IgD-negative memory B cell (primary cell): Measurements from ENCODE around the gene MEGF11. TPM values are rescaled to one million over a fixed set of nuclear protein-coding genes. Genes with fewer than 3 reads are reported as not detected.
A peak's percentile ranks its signal among the peaks of the same experiment; 100 is the strongest.

Experiments
- H3K27ac Mint-ChIP-seq, 3 donors: one replicate each; pipeline ENCODE4 v1.8.0; 2020 to 2022; ENCODE audit warnings: mild to moderate bottlenecking in 3 of 3, mixed read lengths in 3 of 3, moderate library complexity in 1 of 3
- H3K27me3 Mint-ChIP-seq: one replicate; pipeline ENCODE4 v1.8.0; 2021; ENCODE audit warnings: mixed read lengths
- H3K36me3 Mint-ChIP-seq: one replicate; pipeline ENCODE4 v1.8.0; 2020; ENCODE audit warnings: mild to moderate bottlenecking, mixed read lengths
- H3K4me1 Mint-ChIP-seq, 3 donors: one replicate each; pipeline ENCODE4 v1.8.0; 2020 to 2022; ENCODE audit warnings: mixed read lengths in 3 of 3, mild to moderate bottlenecking in 1 of 3
- H3K4me3 Mint-ChIP-seq, 4 donors: one replicate each; pipeline ENCODE4 v1.8.0; 2020 to 2022; ENCODE audit warnings: mild to moderate bottlenecking in 4 of 4, mixed read lengths in 4 of 4, moderate library complexity in 3 of 4
- H3K9me3 Mint-ChIP-seq, 3 donors: one replicate each; pipeline ENCODE4 v1.8.0; 2020 to 2021; ENCODE audit warnings: mixed read lengths in 3 of 3, mild to moderate bottlenecking in 1 of 3
- polyA plus RNA-seq: library from polyadenylated mRNA; unstranded; fragments of 300-500 nt; fragmentation: Illumina TruSeq; gene quantifications from one replicate; pipeline ENCODE4 v1.2.3, GENCODE V29; 2021

The MEGF11 gene
- polyA plus RNA-seq, 1 donor from 2014 or later, result 0.41 TPM

DNA sequence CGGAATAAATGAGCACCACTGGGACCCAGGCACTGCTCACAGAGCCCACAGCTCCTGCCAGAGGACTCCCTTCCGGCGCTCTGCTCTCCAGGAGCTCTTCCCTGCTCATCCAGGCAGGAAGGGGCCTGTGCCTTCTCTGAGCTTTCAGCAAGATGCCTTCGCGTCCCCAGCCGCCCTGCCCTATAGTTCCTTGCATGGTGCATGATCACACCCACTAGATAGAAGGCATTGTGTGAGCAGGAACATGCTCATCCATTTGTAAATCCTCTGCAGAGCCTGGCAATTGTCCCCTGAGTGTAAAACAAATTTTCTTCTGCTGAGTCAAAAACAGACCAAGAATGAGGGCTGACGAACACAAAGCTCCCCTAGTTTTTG is 181.6 kb downstream of the MEGF11 start:
- Mint-ChIP-seq H3K9me3 (no peaks in the 10 kb centered on the region), H3K4me3 (no peak overlapping the region), H3K27ac (peak overlapping the region in 1 of 3 donors; percentile 40), H3K4me1 (no peaks in the 10 kb centered on the region), H3K36me3 (peaks cover 1% of the 10 kb centered on the region), H3K27me3 (peaks cover 2% of the 10 kb centered on the region)

GRCh38 chr15:66071160-66071920 is 182.2 kb downstream of the MEGF11 start:
- peaks cover 1% of the 10 kb centered on the region for H3K36me3 Mint-ChIP-seq
- peak overlapping the region in 1 of 3 donors; percentile 40 for H3K27ac Mint-ChIP-seq
- H3K27me3 Mint-ChIP-seq, result peaks cover 2% of the 10 kb centered on the region
- no peak overlapping the region for H3K4me3 Mint-ChIP-seq
- H3K9me3 Mint-ChIP-seq, result no peaks in the 10 kb centered on the region
- no peaks in the 10 kb centered on the region for H3K4me1 Mint-ChIP-seq

GRCh38 chr15:66070220-66070934 is 183.2 kb downstream of the MEGF11 start:
- no peak overlapping the region for H3K4me3 Mint-ChIP-seq
- no peaks in the 10 kb centered on the region for H3K4me1 Mint-ChIP-seq
- H3K9me3 Mint-ChIP-seq, result no peaks in the 10 kb centered on the region
- no peak overlapping the region for H3K27ac Mint-ChIP-seq
- no peaks in the 10 kb centered on the region for H3K36me3 Mint-ChIP-seq
- no peaks in the 10 kb centered on the region for H3K27me3 Mint-ChIP-seq

- no peak overlapping the region for H3K4me3 Mint-ChIP-seq
- H3K36me3 Mint-ChIP-seq, result no peaks in the 10 kb centered on the region
- peak overlapping the region in 1 of 3 donors; percentile 10 for H3K27ac Mint-ChIP-seq
- no peaks in the 10 kb centered on the region for H3K4me1 Mint-ChIP-seq
- H3K27me3 Mint-ChIP-seq, result peaks cover 5% of the 10 kb centered on the region
- H3K9me3 Mint-ChIP-seq, result no peaks in the 10 kb centered on the region
Measured at GRCh38 chr15:66069751-66070150, 183.8 kb downstream of the MEGF11 start.

GRCh38 chr15:66068801-66069200 is 184.7 kb downstream of the MEGF11 start:
- Mint-ChIP-seq H3K27ac (no peak overlapping the region), H3K27me3 (peaks cover 6% of the 10 kb centered on the region), H3K9me3 (no peaks in the 10 kb centered on the region), H3K4me3 (no peak overlapping the region), H3K4me1 (no peaks in the 10 kb centered on the region), H3K36me3 (no peaks in the 10 kb centered on the region)

DNA sequence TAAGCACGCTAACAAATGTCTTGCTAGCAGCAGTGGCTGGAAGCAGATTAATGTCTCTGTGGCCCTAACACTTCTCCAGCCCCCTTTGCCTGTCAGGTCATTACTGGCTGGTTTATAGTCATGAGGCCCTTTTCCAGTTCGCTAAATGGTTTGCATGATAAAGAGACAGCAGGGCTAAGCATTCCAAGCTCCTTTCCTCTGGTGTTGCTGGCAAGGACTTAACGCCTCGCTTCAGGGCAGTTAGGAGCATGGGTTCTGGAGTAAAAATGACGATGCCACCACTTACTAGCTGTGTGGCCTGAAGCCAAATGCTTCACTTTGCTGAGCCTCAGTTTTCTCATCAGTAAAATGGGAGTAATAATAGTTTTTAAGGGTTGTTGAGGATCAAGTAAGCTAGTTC is 185.9 kb downstream of the MEGF11 start:
- H3K4me3 Mint-ChIP-seq, result no peak overlapping the region
- H3K27ac Mint-ChIP-seq, result no peak overlapping the region
- peaks cover 0 to 2% (median 0%) of the 10 kb centered on the region in 3 donors for H3K9me3 Mint-ChIP-seq
- H3K4me1 Mint-ChIP-seq, result no peaks in the 10 kb centered on the region
- H3K27me3 Mint-ChIP-seq, result peaks cover 9% of the 10 kb centered on the region
- no peaks in the 10 kb centered on the region for H3K36me3 Mint-ChIP-seq

GRCh38 chr15:66066481-66066880 is 187.1 kb downstream of the MEGF11 start:
- Mint-ChIP-seq H3K27me3 (peaks cover 9% of the 10 kb centered on the region), H3K36me3 (no peaks in the 10 kb centered on the region), H3K27ac (no peak overlapping the region), H3K4me3 (no peak overlapping the region), H3K4me1 (no peaks in the 10 kb centered on the region), H3K9me3 (peaks cover 3 to 4% (median 3%) of the 10 kb centered on the region in 3 donors)

DNA sequence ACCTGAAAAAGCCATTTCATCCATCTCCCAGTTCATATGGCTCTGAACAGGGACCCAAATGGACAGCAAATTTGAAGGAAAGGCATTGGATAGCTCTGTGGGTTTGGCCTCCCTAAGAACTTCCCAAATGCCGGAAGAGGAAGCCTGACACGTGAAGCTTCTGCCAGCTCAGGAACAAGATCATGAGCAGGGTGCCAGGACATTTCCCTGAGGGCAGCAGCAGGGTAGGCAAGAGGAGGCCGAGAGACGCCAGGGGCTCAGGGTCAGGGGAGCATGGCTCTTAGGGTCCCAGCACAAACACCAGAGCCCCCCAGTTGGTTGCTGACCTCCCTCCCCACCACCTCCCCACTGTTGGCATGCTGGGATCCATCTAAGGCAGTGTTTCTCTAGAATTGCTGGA is 187.5 kb downstream of the MEGF11 start:
- peaks cover 9% of the 10 kb centered on the region for H3K27me3 Mint-ChIP-seq
- H3K4me1 Mint-ChIP-seq, result no peaks in the 10 kb centered on the region
- no peaks in the 10 kb centered on the region for H3K36me3 Mint-ChIP-seq
- no peak overlapping the region for H3K27ac Mint-ChIP-seq
- H3K4me3 Mint-ChIP-seq, result no peak overlapping the region
- peaks cover 3 to 4% (median 3%) of the 10 kb centered on the region in 3 donors for H3K9me3 Mint-ChIP-seq

DNA sequence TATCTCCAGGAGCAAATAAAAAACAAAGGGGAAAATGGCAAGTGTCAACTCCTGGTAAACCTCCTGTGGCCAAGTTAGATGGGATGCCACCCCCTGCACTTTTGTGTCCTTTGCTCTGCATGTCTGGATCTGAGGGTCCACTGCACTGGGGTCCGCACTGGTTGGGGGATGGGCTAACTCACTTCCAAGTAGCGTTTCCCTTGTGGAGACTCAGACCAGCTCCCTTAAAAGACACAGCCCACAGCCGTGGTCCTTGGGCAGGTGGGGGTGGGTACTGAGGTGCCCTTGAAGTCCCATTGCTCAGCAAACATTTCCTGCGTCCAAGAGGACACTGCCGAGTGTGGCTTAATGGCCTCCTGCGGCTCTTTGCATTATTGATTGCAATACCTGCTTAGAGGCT is 188.2 kb downstream of the MEGF11 start:
- Mint-ChIP-seq H3K27me3 (peaks cover 12% of the 10 kb centered on the region), H3K4me1 (no peaks in the 10 kb centered on the region), H3K4me3 (no peak overlapping the region), H3K9me3 (peaks cover 3 to 4% (median 3%) of the 10 kb centered on the region in 3 donors), H3K36me3 (peaks cover 4% of the 10 kb centered on the region), H3K27ac (no peak overlapping the region)

GRCh38 chr15:66063147-66063546 is 190.4 kb downstream of the MEGF11 start:
- Mint-ChIP-seq H3K27me3 (peaks cover 17% of the 10 kb centered on the region), H3K4me1 (no peaks in the 10 kb centered on the region), H3K27ac (no peak overlapping the region), H3K4me3 (no peak overlapping the region), H3K36me3 (peaks cover 4% of the 10 kb centered on the region), H3K9me3 (peaks cover 3 to 4% (median 3%) of the 10 kb centered on the region in 3 donors)

DNA sequence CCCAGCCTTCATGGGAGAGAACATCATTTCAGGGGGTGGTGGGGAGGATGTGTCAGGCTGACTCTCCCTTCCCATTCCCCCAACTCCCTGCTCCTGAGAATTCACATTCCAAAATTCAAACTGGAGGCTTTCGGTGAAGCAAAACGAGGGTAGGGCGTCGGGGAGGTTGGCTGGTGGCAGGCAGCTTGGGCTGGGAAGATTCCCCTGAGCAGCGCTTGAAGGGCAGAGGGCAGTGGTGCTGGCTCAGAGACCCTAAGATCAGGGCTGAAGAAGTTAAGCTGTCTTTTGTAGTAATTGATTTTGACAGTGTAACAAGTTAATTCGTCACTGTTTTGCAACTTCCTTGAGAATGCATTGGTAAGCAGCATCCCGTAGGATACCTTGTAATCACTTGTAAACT is 196.5 kb downstream of the MEGF11 start:
- Mint-ChIP-seq H3K9me3 (no peaks in the 10 kb centered on the region), H3K4me3 (no peak overlapping the region)

DNA sequence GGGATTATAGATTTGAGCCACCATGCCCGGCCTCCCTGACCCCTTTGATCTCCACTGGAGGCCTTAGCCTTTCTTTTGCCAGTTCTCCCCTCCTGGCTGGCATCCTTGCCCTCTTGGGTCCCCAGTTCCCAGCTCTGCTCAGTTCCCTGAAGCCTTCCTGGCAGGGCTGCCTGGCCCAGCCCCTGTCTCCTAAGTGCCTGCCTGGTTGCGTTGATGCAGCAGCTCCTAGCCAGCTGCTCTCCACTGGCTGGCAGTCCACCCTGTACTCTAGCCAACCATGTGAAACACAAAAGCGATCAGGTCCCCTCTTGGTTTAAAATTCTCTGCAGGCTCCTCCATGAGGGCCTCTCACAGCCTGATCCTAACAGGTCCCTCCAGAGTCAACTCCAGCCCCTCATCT is 199.6 kb downstream of the MEGF11 start:
- Mint-ChIP-seq H3K9me3 (no peaks in the 10 kb centered on the region), H3K27me3 (peaks cover 6% of the 10 kb centered on the region), H3K27ac (no peak overlapping the region), H3K4me3 (no peak overlapping the region), H3K4me1 (no peaks in the 10 kb centered on the region), H3K36me3 (no peaks in the 10 kb centered on the region)

More for the DNA sequence above, 196.5 kb downstream of the MEGF11 start:
- peaks cover 11% of the 10 kb centered on the region for H3K27me3 Mint-ChIP-seq
- no peak overlapping the region for H3K27ac Mint-ChIP-seq
- peaks cover 4% of the 10 kb centered on the region for H3K36me3 Mint-ChIP-seq
- no peaks in the 10 kb centered on the region for H3K4me1 Mint-ChIP-seq

GRCh38 chr15:66051833-66052232 is 201.7 kb downstream of the MEGF11 start:
- no peak overlapping the region for H3K4me3 Mint-ChIP-seq
- H3K9me3 Mint-ChIP-seq, result no peaks in the 10 kb centered on the region
- H3K27me3 Mint-ChIP-seq, result peaks cover 3% of the 10 kb centered on the region
- peak overlapping the region in 1 of 3 donors; percentile 31 for H3K27ac Mint-ChIP-seq
- no peaks in the 10 kb centered on the region for H3K36me3 Mint-ChIP-seq
- no peaks in the 10 kb centered on the region for H3K4me1 Mint-ChIP-seq

DNA sequence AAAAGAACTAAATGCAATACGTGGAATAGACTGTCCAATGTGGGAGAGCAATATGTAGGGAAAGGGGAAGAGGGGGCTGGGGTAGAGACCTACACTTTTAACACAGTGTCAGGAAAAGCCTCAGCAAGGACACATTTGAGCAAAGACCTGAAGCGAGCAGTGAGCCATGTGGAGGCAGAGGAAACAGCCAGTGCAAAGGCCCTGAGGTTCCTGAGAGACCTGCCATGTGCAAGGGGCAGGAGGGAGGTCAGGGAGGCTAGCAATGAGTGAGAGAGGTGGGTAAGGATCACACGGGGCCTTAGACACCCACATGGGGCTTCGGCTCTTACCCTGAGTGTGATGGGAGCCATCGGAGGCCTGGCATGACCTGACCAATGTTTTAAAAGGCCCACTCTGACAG is 203.3 kb downstream of the MEGF11 start:
- Mint-ChIP-seq H3K4me1 (no peaks in the 10 kb centered on the region), H3K9me3 (no peaks in the 10 kb centered on the region), H3K27me3 (peaks cover 2% of the 10 kb centered on the region), H3K27ac (peak overlapping the region in 1 of 3 donors; percentile 50), H3K4me3 (no peak overlapping the region), H3K36me3 (no peaks in the 10 kb centered on the region)

GRCh38 chr15:66049353-66049752 is 204.2 kb downstream of the MEGF11 start:
- no peak overlapping the region for H3K27ac Mint-ChIP-seq
- H3K4me3 Mint-ChIP-seq, result no peak overlapping the region
- H3K9me3 Mint-ChIP-seq, result no peaks in the 10 kb centered on the region
- peaks cover 4% of the 10 kb centered on the region for H3K27me3 Mint-ChIP-seq
- no peaks in the 10 kb centered on the region for H3K36me3 Mint-ChIP-seq
- no peaks in the 10 kb centered on the region for H3K4me1 Mint-ChIP-seq
